Duodenal mucosa (tissue), 2 donors: Measurements from ENCODE around the gene NAT14.

Experiments used
- H3K27ac ChIP-seq: one replicate; pipeline ENCODE4 v1.7.0; 2013; ENCODE audit warnings: low read depth, low read length
- H3K27me3 ChIP-seq, 2 donors: one replicate each; pipeline ENCODE4 v1.7.0; 2013; ENCODE audit warnings: low read length in 2 of 2, control low read depth in 1 of 2; ENCODE audit not compliant: insufficient read depth in 2 of 2, control insufficient read depth in 1 of 2
- H3K36me3 ChIP-seq, 2 donors: one replicate each; pipeline ENCODE4 v1.7.0; 2013; ENCODE audit warnings: low read length in 2 of 2, control low read depth in 1 of 2; ENCODE audit not compliant: insufficient read depth in 2 of 2, control insufficient read depth in 1 of 2
- H3K4me1 ChIP-seq, 2 donors: one replicate each; pipeline ENCODE4 v1.7.0; 2013; ENCODE audit warnings: low read length in 2 of 2, control low read depth in 1 of 2; ENCODE audit not compliant: insufficient read depth in 2 of 2, control insufficient read depth in 1 of 2
- H3K4me3 ChIP-seq, 2 donors: one replicate each; pipeline ENCODE4 v1.7.0; 2013; ENCODE audit warnings: low read length in 2 of 2, low read depth in 1 of 2
- H3K9ac ChIP-seq, 2 donors: one replicate each; pipeline ENCODE4 v1.7.0; 2013; ENCODE audit warnings: low read length in 2 of 2, low read depth in 1 of 2
- H3K9me3 ChIP-seq, 2 donors: one replicate each; pipeline ENCODE4 v1.7.0; 2013; ENCODE audit warnings: low read length in 2 of 2, control low read depth in 1 of 2; ENCODE audit not compliant: control insufficient read depth in 1 of 2

NAT14 gene

GRCh38 chr19:55504252-55504603, 19.2 kb downstream of the NAT14 start:
- no peak overlapping the region for H3K27ac ChIP-seq
- H3K27me3 ChIP-seq = no peaks in the 10 kb centered on the region
- H3K9me3 ChIP-seq = no peaks in the 10 kb centered on the region
- peak overlapping the region; percentile 64 to 74 for H3K4me3 ChIP-seq
- no peak overlapping the region for H3K9ac ChIP-seq
- no peaks in the 10 kb centered on the region for H3K36me3 ChIP-seq
- H3K4me1 ChIP-seq = peaks cover 0 to 4% of the 10 kb centered on the region in 2 donors

- Histone ChIP-seq H3K27me3 (no peaks in the 10 kb centered on the region), H3K36me3 (no peaks in the 10 kb centered on the region), H3K27ac (no peak overlapping the region), H3K4me1 (peaks cover 0 to 4% of the 10 kb centered on the region in 2 donors), H3K9ac (no peak overlapping the region), H3K9me3 (no peaks in the 10 kb centered on the region), H3K4me3 (no peak overlapping the region)
These were observed 20.0 kb downstream of the NAT14 start for GRCh38 chr19:55504981-55505380.

- Histone ChIP-seq H3K27me3 (peaks cover 0 to 14% of the 10 kb centered on the region in 2 donors), H3K36me3 (no peaks in the 10 kb centered on the region), H3K4me1 (peaks cover 0 to 4% of the 10 kb centered on the region in 2 donors)
These were observed 23.1 kb downstream of the NAT14 start for GRCh38 chr19:55508120-55508519.

GRCh38 chr19:55516878-55517620, 32.1 kb downstream of the NAT14 start:
- Histone ChIP-seq H3K27me3 (peaks cover 0 to 9% of the 10 kb centered on the region in 2 donors), H3K4me3 (peak overlapping the region; percentile 59 to 78), H3K27ac (peak overlapping the region; percentile 78), H3K9ac (peak overlapping the region; percentile 75 to 76), H3K4me1 (peaks cover 4% of the 10 kb centered on the region in 2 donors), H3K36me3 (no peaks in the 10 kb centered on the region), H3K9me3 (no peaks in the 10 kb centered on the region)

More at GRCh38 chr19:55508120-55508519, 23.1 kb downstream of the NAT14 start:
- Histone ChIP-seq H3K9me3 (no peaks in the 10 kb centered on the region), H3K27ac (no peak overlapping the region), H3K4me3 (no peak overlapping the region), H3K9ac (no peak overlapping the region)

GRCh38 chr19:55519451-55520311, 34.7 kb downstream of the NAT14 start:
- no peak overlapping the region for H3K27ac ChIP-seq
- no peaks in the 10 kb centered on the region for H3K27me3 ChIP-seq
- H3K9me3 ChIP-seq = no peaks in the 10 kb centered on the region
- no peak overlapping the region for H3K4me3 ChIP-seq
- H3K36me3 ChIP-seq = no peaks in the 10 kb centered on the region
- H3K4me1 ChIP-seq = peaks cover 4% of the 10 kb centered on the region in 2 donors
- H3K9ac ChIP-seq = no peak overlapping the region

GRCh38 chr19:55520691-55521292, 35.8 kb downstream of the NAT14 start:
- H3K36me3 ChIP-seq = no peaks in the 10 kb centered on the region
- no peak overlapping the region for H3K4me3 ChIP-seq
- H3K27me3 ChIP-seq = no peaks in the 10 kb centered on the region
- H3K27ac ChIP-seq = no peak overlapping the region
- no peak overlapping the region for H3K9ac ChIP-seq
- H3K9me3 ChIP-seq = no peaks in the 10 kb centered on the region
- H3K4me1 ChIP-seq = peaks cover 4% of the 10 kb centered on the region in 2 donors

GRCh38 chr19:55525289-55526101, 40.5 kb downstream of the NAT14 start:
- no peaks in the 10 kb centered on the region for H3K9me3 ChIP-seq
- H3K27ac ChIP-seq = no peak overlapping the region
- H3K4me3 ChIP-seq = no peak overlapping the region
- H3K27me3 ChIP-seq = no peaks in the 10 kb centered on the region
- peaks cover 0 to 10% of the 10 kb centered on the region in 2 donors for H3K4me1 ChIP-seq
- H3K9ac ChIP-seq = no peak overlapping the region
- H3K36me3 ChIP-seq = peaks cover 0 to 2% of the 10 kb centered on the region in 2 donors

- H3K36me3 ChIP-seq = peaks cover 0 to 2% of the 10 kb centered on the region in 2 donors
- H3K4me1 ChIP-seq = peaks cover 0 to 10% of the 10 kb centered on the region in 2 donors
- no peak overlapping the region for H3K27ac ChIP-seq
- H3K27me3 ChIP-seq = no peaks in the 10 kb centered on the region
- no peak overlapping the region for H3K4me3 ChIP-seq
- no peaks in the 10 kb centered on the region for H3K9me3 ChIP-seq
- no peak overlapping the region for H3K9ac ChIP-seq
These were observed 41.5 kb downstream of the NAT14 start for GRCh38 chr19:55526216-55527196.
